GM23338 (cell line): ENCODE data around the gene SPECC1L. TPM values are rescaled to one million over a fixed set of nuclear protein-coding genes. Genes with fewer than 3 reads are reported as not detected.

Source experiments
- EZH2 ChIP-seq: fragments of 200-600 bp; sonication (generic); IDR thresholded peaks from one replicate; pipeline ENCODE4 v1.8.0; 2017; ENCODE audit warnings: antibody characterized with exemption, mild to moderate bottlenecking, low read depth; ENCODE audit not compliant: unreplicated experiment
- NANOG ChIP-seq: IDR thresholded peaks from 2 replicates; pipeline ENCODE4 v1.6.1; 2016; ENCODE audit warnings: antibody characterized with exemption, borderline replicate concordance
- POLR2AphosphoS5 ChIP-seq: IDR thresholded peaks from 2 replicates; pipeline ENCODE4 v1.6.1; 2016; ENCODE audit warnings: antibody characterized with exemption, low read depth
- STAT1 ChIP-seq: IDR thresholded peaks from one replicate; pipeline ENCODE4 v1.6.1; 2016; ENCODE audit warnings: antibody characterized with exemption; ENCODE audit not compliant: unreplicated experiment
- polyA plus RNA-seq: library from polyadenylated mRNA; unstranded; fragments of >200 nt; fragmentation: Nextera tagmentation; extraction: Ambion mirVana; gene quantifications from 2 replicates; pipeline ENCODE4 v1.2.1, GENCODE V29; 2016
- total RNA-seq: library from RNA; depleted of rRNA; stranded (reverse); fragments of >200 nt; shearing (Covaris generic); gene quantifications from 2 replicates; pipeline ENCODE4 v1.2.3, GENCODE V29; 2014
- TF ChIP-seq, protein P1 (sequence below): fragments of 250-450 bp; sonication (Bioruptor Pico); IDR thresholded peaks from 2 replicates; pipeline ENCODE4 v1.5.0; 2020; ENCODE audit warnings: mild to moderate bottlenecking, moderate library complexity
- TF ChIP-seq, protein P2 (sequence below), 2 experiments: fragments of 200-600 bp in 1 of 2; sonication (generic) in 1 of 2; conservative IDR thresholded peaks; 2 replicates each; pipeline versions ENCODE4 v1.5.1 to v1.6.1; 2016 to 2017; ENCODE audit warnings: antibody characterized with exemption in 2 of 2, low read depth in 2 of 2, mild to moderate bottlenecking in 2 of 2, moderate library complexity in 1 of 2
- TF ChIP-seq, protein P3 (sequence below): IDR thresholded peaks from one replicate; pipeline ENCODE4 v1.6.1; 2018; ENCODE audit warnings: antibody characterized with exemption; ENCODE audit not compliant: unreplicated experiment
- TF ChIP-seq, protein P4 (sequence below): IDR thresholded peaks from 2 replicates; pipeline ENCODE4 v1.6.1; 2016; ENCODE audit warnings: antibody characterized with exemption

Gene SPECC1L
- total and polyA plus RNA-seq, 2 experiments from 2014 or later: 24.3 to 44.7 TPM

DNA sequence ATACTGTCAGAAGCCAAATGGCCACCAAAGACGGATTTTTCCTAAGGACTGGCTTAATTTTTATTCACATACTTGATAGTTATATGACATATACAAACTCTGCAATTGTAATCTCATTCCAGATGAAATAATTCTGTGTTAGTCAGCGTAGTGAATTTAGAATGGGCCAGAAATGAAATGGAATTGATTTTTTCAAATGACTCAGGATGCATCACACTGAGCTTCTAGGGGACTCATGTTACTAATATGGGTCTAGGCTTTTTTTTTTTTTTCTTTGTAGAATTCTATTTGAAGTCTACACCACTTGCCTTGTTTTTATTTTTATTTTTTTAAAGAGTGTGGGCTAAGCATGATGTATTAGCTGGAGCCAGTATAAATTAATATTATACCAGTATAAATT lies 62.7 kb downstream of the SPECC1L start (continued):
- TF ChIP-seq, protein P1, sequence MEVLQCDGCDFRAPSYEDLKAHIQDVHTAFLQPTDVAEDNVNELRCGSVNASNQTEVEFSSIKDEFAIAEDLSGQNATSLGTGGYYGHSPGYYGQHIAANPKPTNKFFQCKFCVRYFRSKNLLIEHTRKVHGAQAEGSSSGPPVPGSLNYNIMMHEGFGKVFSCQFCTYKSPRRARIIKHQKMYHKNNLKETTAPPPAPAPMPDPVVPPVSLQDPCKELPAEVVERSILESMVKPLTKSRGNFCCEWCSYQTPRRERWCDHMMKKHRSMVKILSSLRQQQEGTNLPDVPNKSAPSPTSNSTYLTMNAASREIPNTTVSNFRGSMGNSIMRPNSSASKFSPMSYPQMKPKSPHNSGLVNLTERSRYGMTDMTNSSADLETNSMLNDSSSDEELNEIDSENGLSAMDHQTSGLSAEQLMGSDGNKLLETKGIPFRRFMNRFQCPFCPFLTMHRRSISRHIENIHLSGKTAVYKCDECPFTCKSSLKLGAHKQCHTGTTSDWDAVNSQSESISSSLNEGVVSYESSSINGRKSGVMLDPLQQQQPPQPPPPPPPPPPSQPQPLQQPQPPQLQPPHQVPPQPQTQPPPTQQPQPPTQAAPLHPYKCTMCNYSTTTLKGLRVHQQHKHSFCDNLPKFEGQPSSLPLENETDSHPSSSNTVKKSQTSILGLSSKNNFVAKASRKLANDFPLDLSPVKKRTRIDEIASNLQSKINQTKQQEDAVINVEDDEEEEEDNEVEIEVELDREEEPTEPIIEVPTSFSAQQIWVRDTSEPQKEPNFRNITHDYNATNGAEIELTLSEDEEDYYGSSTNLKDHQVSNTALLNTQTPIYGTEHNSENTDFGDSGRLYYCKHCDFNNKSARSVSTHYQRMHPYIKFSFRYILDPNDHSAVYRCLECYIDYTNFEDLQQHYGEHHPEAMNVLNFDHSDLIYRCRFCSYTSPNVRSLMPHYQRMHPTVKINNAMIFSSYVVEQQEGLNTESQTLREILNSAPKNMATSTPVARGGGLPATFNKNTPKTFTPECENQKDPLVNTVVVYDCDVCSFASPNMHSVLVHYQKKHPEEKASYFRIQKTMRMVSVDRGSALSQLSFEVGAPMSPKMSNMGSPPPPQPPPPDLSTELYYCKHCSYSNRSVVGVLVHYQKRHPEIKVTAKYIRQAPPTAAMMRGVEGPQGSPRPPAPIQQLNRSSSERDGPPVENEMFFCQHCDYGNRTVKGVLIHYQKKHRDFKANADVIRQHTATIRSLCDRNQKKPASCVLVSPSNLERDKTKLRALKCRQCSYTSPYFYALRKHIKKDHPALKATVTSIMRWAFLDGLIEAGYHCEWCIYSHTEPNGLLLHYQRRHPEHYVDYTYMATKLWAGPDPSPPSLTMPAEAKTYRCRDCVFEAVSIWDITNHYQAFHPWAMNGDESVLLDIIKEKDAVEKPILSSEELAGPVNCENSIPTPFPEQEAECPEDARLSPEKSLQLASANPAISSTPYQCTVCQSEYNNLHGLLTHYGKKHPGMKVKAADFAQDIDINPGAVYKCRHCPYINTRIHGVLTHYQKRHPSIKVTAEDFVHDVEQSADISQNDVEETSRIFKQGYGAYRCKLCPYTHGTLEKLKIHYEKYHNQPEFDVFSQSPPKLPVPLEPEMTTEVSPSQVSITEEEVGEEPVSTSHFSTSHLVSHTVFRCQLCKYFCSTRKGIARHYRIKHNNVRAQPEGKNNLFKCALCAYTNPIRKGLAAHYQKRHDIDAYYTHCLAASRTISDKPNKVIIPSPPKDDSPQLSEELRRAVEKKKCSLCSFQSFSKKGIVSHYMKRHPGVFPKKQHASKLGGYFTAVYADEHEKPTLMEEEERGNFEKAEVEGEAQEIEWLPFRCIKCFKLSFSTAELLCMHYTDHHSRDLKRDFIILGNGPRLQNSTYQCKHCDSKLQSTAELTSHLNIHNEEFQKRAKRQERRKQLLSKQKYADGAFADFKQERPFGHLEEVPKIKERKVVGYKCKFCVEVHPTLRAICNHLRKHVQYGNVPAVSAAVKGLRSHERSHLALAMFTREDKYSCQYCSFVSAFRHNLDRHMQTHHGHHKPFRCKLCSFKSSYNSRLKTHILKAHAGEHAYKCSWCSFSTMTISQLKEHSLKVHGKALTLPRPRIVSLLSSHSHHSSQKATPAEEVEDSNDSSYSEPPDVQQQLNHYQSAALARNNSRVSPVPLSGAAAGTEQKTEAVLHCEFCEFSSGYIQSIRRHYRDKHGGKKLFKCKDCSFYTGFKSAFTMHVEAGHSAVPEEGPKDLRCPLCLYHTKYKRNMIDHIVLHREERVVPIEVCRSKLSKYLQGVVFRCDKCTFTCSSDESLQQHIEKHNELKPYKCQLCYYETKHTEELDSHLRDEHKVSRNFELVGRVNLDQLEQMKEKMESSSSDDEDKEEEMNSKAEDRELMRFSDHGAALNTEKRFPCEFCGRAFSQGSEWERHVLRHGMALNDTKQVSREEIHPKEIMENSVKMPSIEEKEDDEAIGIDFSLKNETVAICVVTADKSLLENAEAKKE (CRISPR knock-in tag): no peak
- TF ChIP-seq NANOG (no peak), STAT1 (no peak), EZH2 (no peak), POLR2AphosphoS5 (no peak)
- TF ChIP-seq, protein P2, sequence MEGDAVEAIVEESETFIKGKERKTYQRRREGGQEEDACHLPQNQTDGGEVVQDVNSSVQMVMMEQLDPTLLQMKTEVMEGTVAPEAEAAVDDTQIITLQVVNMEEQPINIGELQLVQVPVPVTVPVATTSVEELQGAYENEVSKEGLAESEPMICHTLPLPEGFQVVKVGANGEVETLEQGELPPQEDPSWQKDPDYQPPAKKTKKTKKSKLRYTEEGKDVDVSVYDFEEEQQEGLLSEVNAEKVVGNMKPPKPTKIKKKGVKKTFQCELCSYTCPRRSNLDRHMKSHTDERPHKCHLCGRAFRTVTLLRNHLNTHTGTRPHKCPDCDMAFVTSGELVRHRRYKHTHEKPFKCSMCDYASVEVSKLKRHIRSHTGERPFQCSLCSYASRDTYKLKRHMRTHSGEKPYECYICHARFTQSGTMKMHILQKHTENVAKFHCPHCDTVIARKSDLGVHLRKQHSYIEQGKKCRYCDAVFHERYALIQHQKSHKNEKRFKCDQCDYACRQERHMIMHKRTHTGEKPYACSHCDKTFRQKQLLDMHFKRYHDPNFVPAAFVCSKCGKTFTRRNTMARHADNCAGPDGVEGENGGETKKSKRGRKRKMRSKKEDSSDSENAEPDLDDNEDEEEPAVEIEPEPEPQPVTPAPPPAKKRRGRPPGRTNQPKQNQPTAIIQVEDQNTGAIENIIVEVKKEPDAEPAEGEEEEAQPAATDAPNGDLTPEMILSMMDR (conservative IDR thresholded peaks at IDR 0.05; ENCODE audit: low read depth in 2 of 2): no peak
- TF ChIP-seq, protein P3, sequence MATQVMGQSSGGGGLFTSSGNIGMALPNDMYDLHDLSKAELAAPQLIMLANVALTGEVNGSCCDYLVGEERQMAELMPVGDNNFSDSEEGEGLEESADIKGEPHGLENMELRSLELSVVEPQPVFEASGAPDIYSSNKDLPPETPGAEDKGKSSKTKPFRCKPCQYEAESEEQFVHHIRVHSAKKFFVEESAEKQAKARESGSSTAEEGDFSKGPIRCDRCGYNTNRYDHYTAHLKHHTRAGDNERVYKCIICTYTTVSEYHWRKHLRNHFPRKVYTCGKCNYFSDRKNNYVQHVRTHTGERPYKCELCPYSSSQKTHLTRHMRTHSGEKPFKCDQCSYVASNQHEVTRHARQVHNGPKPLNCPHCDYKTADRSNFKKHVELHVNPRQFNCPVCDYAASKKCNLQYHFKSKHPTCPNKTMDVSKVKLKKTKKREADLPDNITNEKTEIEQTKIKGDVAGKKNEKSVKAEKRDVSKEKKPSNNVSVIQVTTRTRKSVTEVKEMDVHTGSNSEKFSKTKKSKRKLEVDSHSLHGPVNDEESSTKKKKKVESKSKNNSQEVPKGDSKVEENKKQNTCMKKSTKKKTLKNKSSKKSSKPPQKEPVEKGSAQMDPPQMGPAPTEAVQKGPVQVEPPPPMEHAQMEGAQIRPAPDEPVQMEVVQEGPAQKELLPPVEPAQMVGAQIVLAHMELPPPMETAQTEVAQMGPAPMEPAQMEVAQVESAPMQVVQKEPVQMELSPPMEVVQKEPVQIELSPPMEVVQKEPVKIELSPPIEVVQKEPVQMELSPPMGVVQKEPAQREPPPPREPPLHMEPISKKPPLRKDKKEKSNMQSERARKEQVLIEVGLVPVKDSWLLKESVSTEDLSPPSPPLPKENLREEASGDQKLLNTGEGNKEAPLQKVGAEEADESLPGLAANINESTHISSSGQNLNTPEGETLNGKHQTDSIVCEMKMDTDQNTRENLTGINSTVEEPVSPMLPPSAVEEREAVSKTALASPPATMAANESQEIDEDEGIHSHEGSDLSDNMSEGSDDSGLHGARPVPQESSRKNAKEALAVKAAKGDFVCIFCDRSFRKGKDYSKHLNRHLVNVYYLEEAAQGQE: no peak
- TF ChIP-seq, protein P4, sequence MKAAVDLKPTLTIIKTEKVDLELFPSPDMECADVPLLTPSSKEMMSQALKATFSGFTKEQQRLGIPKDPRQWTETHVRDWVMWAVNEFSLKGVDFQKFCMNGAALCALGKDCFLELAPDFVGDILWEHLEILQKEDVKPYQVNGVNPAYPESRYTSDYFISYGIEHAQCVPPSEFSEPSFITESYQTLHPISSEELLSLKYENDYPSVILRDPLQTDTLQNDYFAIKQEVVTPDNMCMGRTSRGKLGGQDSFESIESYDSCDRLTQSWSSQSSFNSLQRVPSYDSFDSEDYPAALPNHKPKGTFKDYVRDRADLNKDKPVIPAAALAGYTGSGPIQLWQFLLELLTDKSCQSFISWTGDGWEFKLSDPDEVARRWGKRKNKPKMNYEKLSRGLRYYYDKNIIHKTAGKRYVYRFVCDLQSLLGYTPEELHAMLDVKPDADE: no peak
